Activated CD8-positive, alpha-beta memory T cell treated with anti-CD3 and anti-CD28 coated beads, Interleukin-2, amount 50 U/mL, for 1 hour (primary cell): ENCODE measurements around the gene POLG.
"Not testable (repeated sequence)": the region's sequence is repeated elsewhere in the genome, so short reads cannot be mapped to it uniquely, and the experiment has no call there.

Experiments used
- DNase-seq: peaks from one replicate; pipeline ENCODE4 v3.0.0-alpha.2; 2020; ENCODE audit errors: extremely low read depth

POLG gene

DNA sequence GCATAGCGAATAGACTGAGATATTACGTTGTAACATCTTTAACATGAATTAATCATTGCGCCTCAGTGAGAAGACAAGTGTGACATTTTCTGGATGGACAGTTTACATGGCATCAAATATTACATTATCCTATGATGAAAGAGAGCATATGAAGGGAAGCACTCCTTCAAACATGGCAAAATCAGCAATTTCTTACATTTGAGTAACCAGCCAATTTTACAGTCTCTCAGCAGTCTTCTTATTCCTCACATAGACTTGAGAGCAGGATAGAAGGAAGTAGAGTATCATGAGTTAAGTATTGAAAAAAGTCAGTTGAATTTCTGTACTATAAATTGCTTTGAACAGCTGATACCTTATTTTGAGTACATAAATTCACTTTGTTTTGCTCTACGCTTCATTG, 52.0 kb downstream of the POLG start:
- DNase-seq, result no peak

DNA sequence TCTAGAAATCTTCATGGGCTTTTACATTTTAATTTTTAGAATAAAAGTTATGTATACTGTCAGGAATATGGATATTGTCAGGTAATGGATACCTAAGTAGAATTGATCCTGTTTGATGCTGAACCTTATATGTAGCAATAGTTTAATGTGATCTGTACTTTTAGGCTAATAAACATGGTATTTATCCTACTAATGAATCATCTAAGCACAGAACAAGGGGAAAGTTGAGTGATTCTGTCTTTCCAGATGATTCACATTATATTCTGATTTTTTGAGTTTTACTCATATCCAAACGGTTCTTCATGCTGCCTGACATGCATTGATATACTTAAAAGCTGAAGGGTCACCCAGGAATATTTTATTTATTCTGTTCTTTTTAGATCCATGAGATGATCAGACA, 56.3 kb downstream of the POLG start:
- DNase-seq, result no peak

DNA sequence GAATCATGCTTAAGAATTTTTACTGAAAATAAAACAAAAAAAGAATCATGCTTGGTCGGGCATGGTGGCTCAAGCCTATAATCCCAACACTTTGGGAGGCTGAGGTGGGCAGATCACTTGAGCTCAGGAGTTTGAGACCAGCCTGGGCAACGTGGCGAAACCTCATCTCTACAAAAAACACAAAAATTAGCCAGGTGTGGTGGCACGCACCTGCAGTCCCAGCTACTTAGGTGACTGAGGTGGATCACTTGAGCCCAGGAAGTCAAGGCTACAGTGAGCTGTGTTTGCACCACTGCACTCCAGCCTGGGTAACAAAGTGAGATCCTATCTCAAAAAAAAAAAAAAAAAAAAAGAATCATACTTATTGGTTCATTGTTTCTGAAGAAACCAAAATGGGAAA, 57.3 kb downstream of the POLG start:
- not testable (repeated sequence) for DNase-seq
